Activated CD4-positive, alpha-beta T cell treated with anti-CD3 and anti-CD28 coated beads, Interleukin-2, Interleukin-6, amounts not matched to agents 100 ng/mL and 50 ng/mL, durations not matched to agents 16 hours and 8 hours (primary cell): ENCODE results near the gene MAML2.

ENCODE experiments used
- DNase-seq: peaks from one replicate; pipeline ENCODE4 v3.0.0-alpha.2; 2020

The MAML2 gene

DNA sequence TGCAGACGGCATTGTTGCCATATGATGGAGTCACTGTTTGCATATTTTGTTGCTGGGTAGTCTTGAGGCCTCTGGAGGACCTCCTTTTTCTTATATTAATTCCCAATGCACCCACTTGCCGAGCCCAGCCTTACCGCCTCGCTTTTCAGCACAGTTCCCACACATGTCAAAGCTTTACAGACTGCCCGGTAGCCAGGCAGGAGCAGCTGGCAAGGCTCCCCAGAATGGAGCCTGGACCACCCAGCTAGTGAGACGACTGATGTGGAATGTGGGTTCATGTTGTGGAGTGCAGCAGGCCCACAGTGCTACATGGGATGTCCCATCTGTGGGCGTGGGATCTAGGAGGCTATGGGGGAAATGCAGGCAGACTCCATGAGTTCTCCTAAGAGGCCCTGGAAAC is 319.7 kb downstream of the MAML2 start:
- DNase-seq: no peak

DNA sequence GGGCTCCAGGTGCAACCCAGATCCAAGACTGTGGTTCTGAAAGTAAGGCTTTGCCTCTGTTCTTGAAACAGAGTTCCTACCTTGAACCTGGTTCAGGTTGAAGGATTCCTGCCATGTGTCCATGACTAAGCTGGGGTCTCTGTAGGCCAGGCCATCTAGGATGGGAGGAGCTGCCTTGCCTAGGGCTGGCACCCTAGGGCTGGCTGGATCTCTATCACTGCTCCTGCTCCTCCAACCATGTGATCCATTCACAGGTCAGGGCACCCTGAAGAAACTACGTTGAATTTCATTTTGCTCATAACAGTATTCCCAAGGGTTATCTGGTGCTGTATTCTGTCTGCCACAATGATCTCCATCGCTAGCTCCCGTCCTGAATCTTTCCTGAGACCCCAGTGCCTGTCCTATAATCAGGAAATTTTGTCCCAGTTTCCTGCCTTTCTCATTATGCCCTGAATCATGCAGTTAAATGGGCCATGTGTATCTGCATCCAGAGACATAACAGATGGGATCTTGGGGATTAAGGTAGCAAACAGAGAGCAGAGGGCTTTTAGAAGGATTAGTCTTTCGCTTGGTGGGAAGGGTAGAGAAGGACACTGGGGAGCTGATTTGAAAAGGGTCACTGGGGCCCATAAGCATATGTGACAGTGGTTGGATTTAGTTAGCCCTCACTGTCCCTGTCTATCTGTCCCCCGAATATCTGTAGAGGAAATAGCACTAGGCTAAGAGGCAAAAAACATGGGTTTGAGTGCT is 320.9 kb downstream of the MAML2 start:
- DNase-seq: no peak

DNA sequence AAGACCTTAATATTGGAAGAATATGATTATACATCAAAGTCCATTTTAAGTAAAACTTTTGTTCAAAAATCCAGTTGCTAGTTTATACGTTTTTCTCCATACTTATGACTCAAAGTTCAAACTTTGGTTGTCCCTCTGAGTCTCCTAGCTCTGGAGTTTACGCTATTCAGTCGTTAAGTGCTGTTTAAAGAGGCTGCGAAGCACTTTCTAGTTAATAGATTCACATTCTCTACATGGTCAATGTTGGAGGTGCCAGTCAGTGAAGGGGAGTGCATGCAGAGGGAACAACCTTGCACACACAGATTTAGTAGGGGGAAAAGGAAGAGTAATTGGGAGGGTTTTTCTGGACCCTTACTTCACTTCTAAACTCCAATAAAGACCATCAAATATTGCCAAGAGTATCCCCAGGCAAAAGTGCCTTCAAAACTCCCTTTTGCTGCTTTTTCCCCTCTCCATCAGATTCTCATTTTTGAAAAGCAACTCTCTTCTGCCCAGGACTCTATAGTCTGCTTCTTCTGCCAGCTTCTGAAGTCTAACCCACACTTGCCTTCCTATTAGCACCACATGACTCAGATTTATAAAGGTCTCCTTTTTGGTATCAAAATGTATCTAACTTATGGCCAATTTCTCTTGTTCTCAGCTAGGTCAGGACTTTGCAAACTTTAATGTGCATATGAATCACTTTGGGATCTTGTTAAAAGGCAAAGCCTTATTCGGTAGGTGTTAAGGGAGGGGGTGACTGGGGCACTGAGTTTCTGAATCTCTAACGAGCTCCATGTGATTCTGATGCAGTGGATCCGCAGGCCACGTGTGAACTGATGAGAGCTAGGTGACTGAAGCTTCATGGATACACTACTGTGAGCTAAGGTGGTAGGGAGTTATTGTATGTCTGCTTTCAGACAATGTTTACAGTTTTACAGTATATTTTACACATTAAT is 322.9 kb downstream of the MAML2 start:
- no peak for DNase-seq

DNA sequence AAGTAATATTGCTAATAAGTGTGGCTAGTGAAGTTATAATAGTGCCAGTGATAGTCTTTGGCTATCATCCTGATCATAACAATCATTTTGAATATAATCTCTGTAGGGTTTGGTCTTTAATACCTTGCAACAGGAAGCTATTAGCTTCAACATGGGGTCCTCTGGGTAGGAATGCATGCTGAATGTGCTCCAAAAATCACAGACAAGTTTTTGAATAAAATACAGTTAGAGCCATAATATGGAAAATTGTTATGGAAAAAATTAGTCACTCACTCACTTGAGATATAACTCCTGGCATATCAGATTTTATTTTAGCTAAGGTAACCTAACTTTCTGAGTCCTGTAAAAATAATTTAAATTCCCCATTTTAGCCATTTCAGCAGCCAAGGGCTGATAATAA is 323.7 kb downstream of the MAML2 start:
- no peak for DNase-seq

DNA sequence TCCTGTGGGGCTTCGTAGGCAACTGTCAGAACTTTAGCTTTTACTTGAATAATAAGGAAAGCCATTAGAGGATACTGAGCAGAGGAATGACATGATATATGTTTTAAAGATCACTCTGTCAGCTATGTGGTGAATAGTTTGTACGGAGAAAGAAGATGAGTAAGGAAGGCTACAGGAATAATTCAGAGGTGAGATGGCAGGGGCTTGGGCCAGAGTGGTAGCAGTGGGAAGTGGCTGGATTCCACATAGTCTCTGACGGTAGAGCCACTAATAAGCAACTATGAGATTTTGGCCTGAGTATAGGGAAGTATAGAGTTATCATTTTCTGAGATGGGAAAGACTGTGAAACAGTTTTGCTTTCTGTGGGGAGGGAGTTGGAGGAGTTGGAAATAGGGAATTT is 325.1 kb downstream of the MAML2 start:
- DNase-seq: no peak

DNA sequence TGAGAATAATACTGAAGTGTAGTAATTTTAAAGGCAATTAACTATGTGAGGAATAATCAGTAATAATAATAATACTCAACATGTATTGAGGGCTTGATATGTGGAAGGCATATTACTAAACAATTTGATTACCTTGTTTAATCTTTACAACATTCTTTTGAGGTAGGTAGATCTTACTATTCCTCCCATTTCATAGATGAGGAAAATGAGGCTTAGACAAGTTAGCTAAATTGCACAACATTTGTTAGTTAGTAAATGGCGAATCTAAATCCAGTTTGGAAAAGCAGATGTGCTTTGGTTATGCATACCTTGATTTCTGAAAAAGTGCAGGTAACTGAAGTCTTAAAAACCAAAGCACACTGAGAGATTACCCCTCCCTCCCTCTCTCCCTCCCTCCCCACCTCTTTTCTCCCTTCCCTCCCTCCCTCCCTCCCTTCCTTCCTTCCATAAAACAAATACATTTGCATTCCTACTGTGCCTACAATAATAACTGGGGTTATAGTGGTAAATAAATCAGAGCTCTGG is 326.0 kb downstream of the MAML2 start:
- DNase-seq: no peak

DNA sequence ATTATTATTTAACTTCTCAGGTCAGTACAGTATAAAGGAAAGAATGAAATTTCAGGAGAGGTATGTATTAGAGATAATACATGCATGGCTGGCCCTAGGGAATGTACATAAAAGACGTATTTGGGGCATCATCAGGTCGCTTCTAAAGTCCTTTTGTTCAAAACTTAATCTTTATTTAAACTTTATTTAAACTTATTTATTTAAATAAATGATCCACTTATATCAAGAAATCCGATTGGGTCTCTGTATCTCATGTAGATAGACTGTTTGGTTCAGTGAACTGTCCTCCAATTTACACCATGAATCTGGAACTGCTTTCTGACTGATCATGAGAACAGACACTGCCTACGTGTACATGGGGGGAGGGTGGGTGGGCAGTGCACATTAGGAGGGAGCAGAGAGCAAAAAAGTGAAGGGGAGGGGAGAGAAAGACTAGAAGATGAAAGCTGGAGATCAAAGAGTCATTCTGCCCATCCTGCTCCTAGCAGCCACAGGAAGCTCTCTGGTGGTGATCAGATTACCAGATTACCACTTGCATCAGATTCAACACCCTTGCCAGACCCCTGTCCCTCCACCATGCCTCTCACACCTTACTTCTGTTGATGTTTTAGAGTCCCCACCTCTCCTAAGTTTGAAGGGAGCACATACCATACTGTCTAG is 327.0 kb downstream of the MAML2 start:
- peak; percentile 51 for DNase-seq

DNA sequence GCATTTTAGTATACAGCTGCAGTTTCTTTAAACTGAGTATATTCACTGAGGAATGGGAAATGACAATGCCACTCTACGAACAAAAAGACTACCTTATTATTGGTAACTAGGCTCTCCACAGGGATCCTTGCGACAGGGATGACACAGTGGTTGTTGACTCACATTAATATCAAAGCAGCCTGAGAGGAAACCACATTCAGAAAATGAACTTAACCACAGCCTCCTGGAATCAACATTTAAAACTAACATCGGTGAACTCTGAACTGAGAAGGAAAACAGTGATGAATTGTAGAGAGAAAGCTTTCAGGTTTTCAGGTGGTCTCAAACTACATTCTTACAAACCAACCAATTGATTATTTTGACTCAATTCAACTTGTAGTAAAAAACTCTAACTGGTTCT is 328.8 kb downstream of the MAML2 start:
- peak; percentile 82 for DNase-seq

DNA sequence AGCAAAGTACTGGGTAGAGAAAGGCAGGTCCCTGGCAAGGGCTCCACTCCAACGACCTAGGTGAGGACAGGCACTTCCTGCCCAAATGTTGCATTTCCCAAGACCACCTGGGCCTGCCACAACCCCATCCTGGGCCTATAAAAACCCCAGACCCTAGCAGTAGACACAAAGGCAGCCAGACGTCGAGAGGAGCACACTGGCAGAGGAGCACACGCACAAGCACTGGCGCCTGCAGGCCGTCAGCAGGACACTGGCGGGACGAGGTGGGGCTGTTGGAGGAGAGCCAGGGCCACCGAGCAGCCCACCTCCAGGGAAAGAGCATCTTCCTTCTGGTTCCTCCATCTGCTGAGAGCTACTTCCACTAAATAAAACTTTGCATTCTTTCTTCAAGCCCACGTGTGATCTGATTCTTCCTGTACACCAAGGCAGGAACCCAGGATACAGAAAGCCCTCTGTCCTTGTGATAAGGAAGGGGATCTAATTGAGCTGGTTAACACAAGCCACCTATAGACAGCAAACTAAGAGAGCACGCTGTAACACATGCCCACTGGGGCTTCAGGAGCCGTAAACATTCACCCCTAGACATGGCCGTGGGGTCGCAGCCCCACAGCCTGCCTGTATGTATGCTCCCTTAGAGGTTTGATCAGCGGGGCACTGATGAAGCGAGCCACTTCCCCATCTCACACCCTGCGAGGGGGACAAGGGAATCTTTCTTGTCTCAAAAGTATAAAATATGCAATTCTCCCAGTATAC is 329.4 kb downstream of the MAML2 start:
- DNase-seq: no peak

DNA sequence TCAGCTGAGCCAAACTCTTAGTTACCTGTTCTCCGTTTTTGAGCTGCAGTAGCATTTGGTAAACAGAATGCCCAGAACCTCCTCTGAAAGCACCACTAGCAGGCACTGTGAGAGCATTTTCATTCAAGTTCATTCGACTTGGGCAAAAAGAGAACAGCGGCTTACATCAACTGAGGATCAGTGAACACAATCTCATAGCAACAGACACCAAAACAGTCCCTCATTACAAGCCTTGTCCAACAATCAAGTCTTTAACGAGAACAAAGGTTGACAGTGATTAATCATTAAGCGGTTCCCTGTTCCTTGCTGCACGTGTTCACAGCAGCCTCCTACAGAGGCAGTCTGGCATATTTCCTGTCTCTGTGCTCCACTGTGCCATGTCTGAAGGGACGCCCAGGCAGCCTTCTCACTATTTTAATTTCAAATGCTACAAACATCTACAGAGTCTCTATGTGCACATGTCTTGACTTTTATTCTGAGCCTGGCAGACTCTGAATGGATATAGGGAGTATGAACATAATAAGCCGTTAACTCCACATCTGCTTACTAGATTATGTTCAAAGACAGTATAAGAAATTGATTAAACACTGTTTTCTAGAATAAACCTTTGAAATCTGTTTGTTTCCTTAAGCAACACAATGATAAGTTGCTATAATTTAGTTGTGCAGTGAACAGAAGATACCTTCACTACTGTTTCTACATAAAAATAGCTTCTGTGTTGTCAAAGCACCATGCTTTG is 330.7 kb downstream of the MAML2 start:
- peak; percentile 57 for DNase-seq

DNA sequence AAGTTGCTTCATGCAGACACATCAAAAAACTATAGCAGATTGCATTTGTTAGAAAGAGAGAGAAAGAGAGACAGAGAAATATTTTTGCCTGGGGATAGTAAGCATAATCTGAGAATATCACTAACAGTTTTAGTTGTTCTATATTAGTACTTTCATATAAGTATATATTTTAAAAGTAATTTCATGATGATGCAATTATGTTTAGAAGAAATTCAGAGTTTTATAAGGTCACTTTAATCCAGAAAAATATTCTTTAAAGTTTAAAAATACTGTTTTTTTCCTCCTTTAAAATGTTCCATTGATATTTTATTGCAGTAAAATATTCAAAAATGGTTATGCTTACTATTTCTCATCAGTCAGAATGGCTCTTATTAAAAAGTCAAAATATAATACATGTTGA is 332.3 kb downstream of the MAML2 start:
- DNase-seq: no peak

DNA sequence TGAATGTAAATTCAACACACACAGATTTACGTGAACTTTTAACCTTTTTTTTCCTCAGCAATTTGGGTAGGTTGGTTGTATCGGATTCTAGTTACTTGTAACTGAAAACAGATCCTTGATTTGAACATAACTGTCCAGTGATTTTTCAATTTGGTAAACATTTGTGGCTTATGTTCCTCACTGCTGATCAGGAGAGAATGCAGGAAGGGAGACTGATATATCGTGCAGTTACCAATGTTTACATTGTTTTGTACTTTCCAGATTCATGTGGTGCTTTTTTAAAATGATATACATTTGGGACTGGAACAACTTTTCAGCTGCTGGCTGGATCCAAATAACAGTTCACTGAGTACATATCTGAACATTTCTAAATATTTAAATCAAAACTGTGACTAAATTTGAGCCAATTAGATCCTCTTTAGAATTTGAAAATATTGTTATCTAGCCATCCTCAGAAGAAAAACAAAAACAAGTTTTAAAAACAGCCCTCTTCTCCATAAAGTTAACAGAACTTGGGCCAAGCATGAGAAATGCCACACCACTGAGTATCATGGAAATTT is 334.8 kb downstream of the MAML2 start:
- no peak for DNase-seq

DNA sequence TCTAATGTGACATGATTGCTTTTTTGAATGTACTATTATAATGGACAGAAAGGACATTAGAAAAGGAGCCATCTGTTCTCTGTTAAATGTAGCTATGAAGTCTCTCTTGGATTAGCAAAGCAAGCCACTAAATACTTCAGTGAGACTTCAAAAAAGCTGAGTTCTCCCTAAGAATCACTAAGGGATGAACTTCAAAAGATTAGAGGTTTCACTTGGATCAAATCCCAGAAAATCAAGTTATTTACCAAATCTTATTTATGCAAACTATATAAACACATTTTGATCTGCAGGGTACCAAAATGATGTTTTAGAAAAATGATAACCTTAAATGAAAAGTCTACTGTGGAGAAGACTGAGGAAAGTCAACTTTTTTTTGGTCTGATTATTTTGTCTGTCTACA is 337.0 kb downstream of the MAML2 start:
- DNase-seq: no peak

DNA sequence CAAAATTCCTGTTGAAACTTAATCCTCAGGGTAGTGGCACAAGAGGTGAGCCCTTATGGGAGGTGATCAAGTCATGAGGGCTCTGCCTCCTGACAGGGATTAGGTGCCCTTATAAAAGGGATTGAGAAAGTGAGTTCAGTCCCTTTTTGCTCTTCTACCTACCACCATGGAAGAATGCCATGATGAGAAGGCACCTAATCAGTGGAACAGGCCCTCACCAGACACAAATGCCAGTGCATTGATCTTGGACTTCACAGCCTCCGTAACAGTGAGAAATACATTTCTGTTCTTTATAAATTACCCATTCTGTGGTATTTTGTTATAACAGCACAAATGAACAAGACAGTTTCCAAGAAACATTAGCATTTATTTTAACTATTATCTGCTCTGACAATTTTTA is 338.1 kb downstream of the MAML2 start:
- DNase-seq: no peak

DNA sequence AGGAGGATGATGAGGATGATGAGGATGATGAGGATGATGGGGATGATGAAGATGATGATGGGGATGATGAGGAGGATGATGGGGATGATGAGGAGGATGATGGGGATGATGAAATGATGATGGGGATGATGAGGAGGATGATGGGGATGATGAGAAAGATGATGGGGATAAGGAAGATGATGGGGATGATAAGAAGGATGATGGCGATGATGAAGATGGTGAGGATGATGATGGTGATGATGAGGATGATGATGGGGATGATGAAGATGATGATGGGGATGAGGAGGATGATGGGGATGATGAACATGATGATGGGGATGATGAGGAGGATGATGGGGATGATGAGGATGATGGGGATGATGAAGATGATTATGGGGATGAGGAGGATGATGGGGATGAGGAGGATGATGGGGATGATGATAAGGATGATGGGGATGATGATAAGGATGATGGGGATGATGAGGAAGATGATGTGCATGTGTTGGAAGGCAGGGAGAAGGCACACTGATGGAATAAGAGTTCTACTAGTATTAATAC is 340.2 kb downstream of the MAML2 start:
- DNase-seq: no peak

DNA sequence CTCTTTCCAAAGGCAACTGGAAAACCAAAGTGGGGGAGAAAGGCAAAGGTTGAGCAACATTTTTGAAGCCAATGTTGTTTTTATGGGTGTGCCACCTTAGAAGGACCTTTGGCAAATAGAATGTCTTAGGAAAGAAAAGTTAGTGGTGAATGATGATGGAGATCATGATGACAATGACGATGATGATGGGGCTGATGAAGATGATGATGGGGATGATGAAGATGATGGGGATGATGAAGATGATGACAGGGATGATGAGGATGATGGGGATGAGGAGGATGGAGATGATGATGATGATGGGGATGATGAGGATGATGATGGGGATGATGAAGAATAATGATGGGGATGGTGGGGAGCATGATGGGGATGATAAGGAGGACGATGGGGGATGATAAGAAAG is 340.7 kb downstream of the MAML2 start:
- DNase-seq: no peak

DNA sequence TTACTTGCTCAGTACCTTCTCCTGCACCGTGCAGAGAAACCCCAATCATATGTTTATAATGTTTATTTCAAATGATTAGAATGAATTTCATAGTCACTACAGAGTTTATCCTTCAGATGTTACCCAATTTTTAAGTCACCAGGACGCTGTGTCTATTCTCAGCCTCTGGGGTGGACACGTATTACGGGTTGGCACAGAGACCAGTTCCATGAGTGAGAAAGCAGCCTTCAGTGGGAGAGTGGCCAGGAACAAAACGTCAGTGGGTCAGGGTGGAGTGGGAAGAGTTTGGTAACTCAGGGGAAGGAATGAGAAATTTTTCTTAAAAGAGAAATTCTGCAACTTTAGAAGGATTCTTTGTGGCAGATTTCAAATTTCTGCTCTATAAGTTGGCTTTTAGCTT is 342.0 kb downstream of the MAML2 start:
- no peak for DNase-seq

DNA sequence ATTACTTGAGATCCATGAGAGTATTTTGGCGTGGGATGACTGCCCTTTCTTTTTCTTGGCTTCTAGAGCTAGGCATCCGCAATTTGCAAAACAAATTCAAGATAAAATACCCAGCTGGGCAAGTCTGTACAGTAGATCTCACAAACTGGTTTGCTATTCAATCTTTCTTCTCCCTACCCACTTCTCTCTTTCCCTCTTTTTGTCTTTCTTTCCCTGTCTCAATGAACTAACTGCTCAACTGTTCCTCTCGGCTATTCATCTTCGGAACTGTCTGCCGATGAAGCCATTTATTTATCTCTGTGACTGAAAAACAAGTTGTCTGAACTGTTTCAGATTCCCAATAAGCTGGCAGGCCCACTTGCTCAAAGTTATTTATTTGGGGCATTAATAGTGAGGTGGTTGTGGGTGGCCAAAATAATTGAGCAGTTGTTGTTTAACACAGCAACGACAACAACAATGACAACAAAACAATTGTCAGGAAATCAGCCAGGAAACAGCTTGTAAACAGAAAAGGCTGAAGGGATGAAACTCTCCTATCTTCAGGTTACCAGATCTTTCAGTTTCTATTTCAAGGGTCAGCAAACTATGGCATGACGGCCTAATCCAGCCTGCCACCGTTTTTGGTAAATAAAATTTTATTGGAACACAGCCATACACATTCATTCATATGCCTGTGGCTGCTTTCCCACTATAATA is 343.1 kb downstream of the MAML2 start:
- no peak for DNase-seq

DNA sequence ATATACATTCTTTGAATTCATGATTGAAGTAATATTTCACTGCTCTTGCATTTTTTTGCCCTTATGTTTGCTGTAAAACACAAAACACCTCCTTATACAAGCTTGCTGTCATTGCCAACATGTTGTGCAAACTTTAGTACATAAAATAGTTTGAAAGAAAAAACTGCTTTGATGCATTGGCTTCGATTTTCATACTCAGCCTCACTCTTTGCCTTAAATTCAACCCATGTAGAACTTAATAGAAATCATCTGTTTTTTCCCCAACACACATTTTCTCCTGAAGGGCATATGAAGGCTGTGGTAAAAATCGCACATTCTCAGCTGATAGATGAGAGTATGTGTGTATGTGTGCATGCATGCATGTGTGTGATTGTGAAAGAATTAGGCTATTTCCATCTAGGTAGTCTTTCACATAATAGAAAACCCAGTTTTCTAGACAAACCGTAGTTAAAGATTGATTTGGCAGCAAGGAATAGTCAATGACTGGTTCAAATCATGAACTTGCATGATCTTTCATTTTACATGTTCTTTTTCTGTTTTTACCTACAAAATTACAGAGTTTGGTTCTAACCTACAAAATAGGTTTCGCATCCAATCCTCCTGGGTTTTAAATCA is 346.3 kb downstream of the MAML2 start:
- no peak for DNase-seq

DNA sequence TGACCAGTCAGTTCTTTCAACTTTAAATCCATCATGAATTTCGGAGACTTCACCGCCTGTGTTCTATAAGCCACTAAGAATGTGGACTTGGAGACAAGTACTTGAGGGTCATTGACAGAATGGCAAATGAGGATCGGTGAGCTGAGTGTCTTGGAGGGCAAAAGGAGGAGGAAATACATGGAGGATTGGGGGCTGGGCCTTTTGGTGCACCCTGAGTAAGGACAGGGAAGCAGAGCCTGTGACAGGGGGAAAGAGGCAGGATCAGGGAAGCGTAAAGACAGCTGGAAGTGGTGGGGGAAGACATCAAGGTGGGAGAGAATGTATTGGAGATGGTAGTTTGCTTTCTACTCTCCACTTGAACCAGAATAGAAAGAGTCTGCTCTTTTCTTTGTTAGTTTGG is 348.7 kb downstream of the MAML2 start:
- no peak for DNase-seq
